ENCODE measurements around the gene ZCWPW2.
A peak's percentile ranks its signal among the peaks of the same experiment; 100 is the strongest.

Gene ZCWPW2

DNA sequence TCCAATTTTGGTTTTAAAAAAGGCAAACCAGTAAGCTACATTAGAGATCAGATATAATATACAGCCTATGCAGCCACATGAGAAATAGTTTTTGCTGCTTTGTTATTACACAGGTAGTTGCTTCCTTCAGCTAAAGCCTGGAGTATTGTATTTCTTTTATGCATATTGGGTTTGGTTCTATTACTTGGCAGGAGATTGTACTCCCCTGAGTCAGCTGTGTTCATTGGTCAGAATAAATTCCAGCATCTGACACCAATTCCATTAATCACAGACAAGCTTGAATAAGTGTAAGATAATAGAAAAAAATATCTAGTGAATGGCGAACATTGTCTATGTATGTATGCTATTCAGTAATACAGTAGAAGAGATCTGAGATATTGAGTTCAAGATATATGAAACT is 26.1 kb upstream of the ZCWPW2 start:
- no peaks in the 10 kb centered on the region for H3K36me3 ChIP-seq (ENCODE audit: control insufficient read depth, insufficient read depth, low read length)
- H3K9me3 ChIP-seq (ENCODE audit: control insufficient read depth, low read length), result no peaks in the 10 kb centered on the region
- H3K27me3 ChIP-seq (ENCODE audit: control insufficient read depth, insufficient read depth, low read length, poor library complexity, severe bottlenecking), result no peaks in the 10 kb centered on the region
- H3K27ac ChIP-seq (ENCODE audit: insufficient read depth, low read depth, low read length, poor library complexity, severe bottlenecking), result no peak overlapping the region
- WGBS, 2 experiments, result 83 to 100% methylated on average over 1 of the region's 1 CpG
- H3K4me1 ChIP-seq (ENCODE audit: control insufficient read depth, insufficient read depth, low read length), result no peaks in the 10 kb centered on the region
- no peak overlapping the region for H3K4me3 ChIP-seq (ENCODE audit: insufficient read depth, low read depth, low read length)

DNA sequence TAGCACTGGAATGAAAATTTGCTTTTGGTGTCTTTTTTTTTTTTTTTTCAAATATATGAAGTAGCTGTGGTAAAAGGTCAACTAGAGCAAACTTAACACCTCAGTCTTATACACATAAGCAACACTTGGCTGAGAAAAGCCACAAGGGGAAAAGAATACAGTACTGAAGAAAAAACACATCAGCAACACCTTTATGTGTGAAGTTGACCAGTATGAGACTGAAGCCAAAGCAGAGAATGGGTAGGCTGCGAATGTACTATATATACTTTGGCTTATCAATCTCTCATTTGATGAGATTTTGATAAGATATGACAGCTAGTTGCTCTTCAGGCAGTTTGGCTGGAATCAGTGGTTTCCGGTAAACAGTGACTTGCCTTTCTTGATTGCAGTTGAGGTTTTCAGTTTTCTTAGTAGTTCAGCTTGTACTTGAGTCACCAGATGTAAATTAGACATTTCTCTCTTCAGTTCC is 22.0 kb upstream of the ZCWPW2 start:
- Histone ChIP-seq H3K27me3 (ENCODE audit: control insufficient read depth, insufficient read depth, low read length, poor library complexity, severe bottlenecking) (no peaks in the 10 kb centered on the region), H3K36me3 (ENCODE audit: control insufficient read depth, insufficient read depth, low read length) (no peaks in the 10 kb centered on the region), H3K27ac (ENCODE audit: insufficient read depth, low read depth, low read length, poor library complexity, severe bottlenecking) (no peak overlapping the region), H3K4me1 (ENCODE audit: control insufficient read depth, insufficient read depth, low read length) (no peaks in the 10 kb centered on the region), H3K4me3 (ENCODE audit: insufficient read depth, low read depth, low read length) (no peak overlapping the region), H3K9me3 (ENCODE audit: control insufficient read depth, low read length) (no peaks in the 10 kb centered on the region)
- WGBS, 2 experiments, result 96 to 97% methylated on average over 2 of the region's 2 CpGs

GRCh38 chr3:28328188-28329151 is 20.1 kb upstream of the ZCWPW2 start:
- H3K9me3 ChIP-seq (ENCODE audit: control insufficient read depth, low read length), result no peaks in the 10 kb centered on the region
- no peaks in the 10 kb centered on the region for H3K4me1 ChIP-seq (ENCODE audit: control insufficient read depth, insufficient read depth, low read length)
- H3K36me3 ChIP-seq (ENCODE audit: control insufficient read depth, insufficient read depth, low read length), result no peaks in the 10 kb centered on the region
- no peak overlapping the region for H3K4me3 ChIP-seq (ENCODE audit: insufficient read depth, low read depth, low read length)
- H3K27me3 ChIP-seq (ENCODE audit: control insufficient read depth, insufficient read depth, low read length, poor library complexity, severe bottlenecking), result no peaks in the 10 kb centered on the region
- 91 to 100% methylated on average over 1 to 2 of the region's 4 CpGs for WGBS, 2 experiments
- no peak overlapping the region for H3K27ac ChIP-seq (ENCODE audit: insufficient read depth, low read depth, low read length, poor library complexity, severe bottlenecking)

DNA sequence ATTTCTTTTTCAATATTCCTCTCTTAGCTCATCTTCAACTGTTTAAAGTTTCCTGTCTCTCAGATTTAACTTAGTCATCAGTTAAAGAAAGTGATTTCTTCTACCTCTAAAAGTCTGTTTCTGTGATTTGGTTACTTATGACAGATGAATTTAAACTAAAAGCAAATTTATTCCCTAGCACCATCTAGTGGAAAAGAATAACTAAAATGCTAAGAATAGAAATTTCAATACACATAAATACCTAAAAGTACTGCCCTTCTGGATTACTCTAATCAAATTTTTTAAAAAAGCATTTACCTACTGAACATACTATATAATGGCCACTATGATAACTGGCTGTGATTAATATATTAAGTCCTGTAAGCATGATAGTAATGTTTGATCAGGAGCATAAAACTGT is 14.0 kb upstream of the ZCWPW2 start:
- Histone ChIP-seq H3K4me3 (ENCODE audit: insufficient read depth, low read depth, low read length) (no peak overlapping the region), H3K4me1 (ENCODE audit: control insufficient read depth, insufficient read depth, low read length) (no peaks in the 10 kb centered on the region), H3K27me3 (ENCODE audit: control insufficient read depth, insufficient read depth, low read length, poor library complexity, severe bottlenecking) (no peaks in the 10 kb centered on the region), H3K36me3 (ENCODE audit: control insufficient read depth, insufficient read depth, low read length) (no peaks in the 10 kb centered on the region), H3K9me3 (ENCODE audit: control insufficient read depth, low read length) (no peaks in the 10 kb centered on the region), H3K27ac (ENCODE audit: insufficient read depth, low read depth, low read length, poor library complexity, severe bottlenecking) (no peak overlapping the region)

DNA sequence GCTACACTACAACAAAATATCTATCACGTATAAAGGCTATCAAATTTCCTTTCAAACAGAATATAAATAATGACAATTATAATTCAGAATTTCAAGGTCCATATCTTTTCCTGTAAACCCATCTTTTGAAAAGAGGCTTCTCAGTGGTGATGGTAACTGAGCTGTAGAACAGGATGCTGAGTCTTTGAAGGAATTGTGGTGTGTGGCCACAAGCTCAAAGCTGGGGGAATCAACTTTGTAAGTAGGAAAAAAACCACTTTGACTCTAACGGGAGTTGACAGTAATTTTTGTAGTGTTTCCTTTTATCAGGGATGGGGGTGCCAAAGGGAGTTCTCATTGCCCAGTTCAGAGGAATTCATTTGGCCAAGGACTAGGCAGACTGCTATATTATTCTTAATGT is 13.3 kb upstream of the ZCWPW2 start:
- H3K27me3 ChIP-seq (ENCODE audit: control insufficient read depth, insufficient read depth, low read length, poor library complexity, severe bottlenecking), result no peaks in the 10 kb centered on the region
- no peak overlapping the region for H3K4me3 ChIP-seq (ENCODE audit: insufficient read depth, low read depth, low read length)
- no peaks in the 10 kb centered on the region for H3K36me3 ChIP-seq (ENCODE audit: control insufficient read depth, insufficient read depth, low read length)
- no peaks in the 10 kb centered on the region for H3K4me1 ChIP-seq (ENCODE audit: control insufficient read depth, insufficient read depth, low read length)
- H3K27ac ChIP-seq (ENCODE audit: insufficient read depth, low read depth, low read length, poor library complexity, severe bottlenecking), result no peak overlapping the region
- no peaks in the 10 kb centered on the region for H3K9me3 ChIP-seq (ENCODE audit: control insufficient read depth, low read length)
- WGBS, 2 experiments, result 96 to 100% methylated on average over 2 of the region's 2 CpGs

DNA sequence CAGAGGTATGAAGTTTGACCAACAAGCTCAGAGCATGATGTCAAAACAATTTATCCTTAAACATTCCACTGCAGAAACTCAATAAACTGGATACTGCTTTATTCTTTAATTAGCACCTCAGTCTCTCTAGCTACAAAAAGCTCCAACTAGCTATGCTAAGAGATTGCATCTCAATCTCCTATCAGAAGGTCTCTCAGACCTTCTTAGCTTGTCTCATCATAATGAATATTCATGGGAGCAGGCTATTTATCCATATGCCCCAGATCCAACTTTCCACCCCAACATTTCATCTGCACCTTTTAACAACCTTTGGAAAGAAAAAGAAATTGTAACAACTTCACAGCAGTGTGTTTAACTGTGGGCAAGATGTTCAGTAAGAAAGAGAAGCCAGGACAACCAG is 11.3 kb upstream of the ZCWPW2 start:
- H3K4me3 ChIP-seq (ENCODE audit: insufficient read depth, low read depth, low read length), result no peak overlapping the region
- no peaks in the 10 kb centered on the region for H3K36me3 ChIP-seq (ENCODE audit: control insufficient read depth, insufficient read depth, low read length)
- no peaks in the 10 kb centered on the region for H3K4me1 ChIP-seq (ENCODE audit: control insufficient read depth, insufficient read depth, low read length)
- no peaks in the 10 kb centered on the region for H3K9me3 ChIP-seq (ENCODE audit: control insufficient read depth, low read length)
- H3K27me3 ChIP-seq (ENCODE audit: control insufficient read depth, insufficient read depth, low read length, poor library complexity, severe bottlenecking), result no peaks in the 10 kb centered on the region
- H3K27ac ChIP-seq (ENCODE audit: insufficient read depth, low read depth, low read length, poor library complexity, severe bottlenecking), result no peak overlapping the region

DNA sequence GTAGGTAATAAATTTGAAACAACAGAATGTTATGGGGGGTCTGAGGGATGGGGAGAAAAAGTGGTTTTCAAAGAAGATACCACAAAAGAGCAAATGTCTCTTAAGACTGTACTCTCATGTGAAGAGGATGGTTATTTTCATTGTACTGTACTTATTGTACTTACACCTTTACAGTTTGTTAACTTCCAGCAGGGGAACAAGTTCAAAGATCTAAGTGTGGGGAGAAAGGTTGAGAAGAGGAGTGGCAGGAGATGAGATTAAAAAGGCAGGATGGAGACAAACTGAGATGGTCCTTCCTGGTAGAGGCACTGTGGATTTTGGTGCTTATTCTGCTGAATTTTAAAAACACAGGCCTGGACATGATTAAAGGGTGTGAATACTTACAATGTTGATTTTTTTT is 5.4 kb upstream of the ZCWPW2 start:
- no peaks in the 10 kb centered on the region for H3K9me3 ChIP-seq (ENCODE audit: control insufficient read depth, low read length)
- H3K27me3 ChIP-seq (ENCODE audit: control insufficient read depth, insufficient read depth, low read length, poor library complexity, severe bottlenecking), result no peaks in the 10 kb centered on the region
- H3K36me3 ChIP-seq (ENCODE audit: control insufficient read depth, insufficient read depth, low read length), result no peaks in the 10 kb centered on the region
- peaks cover 7% of the 10 kb centered on the region for H3K4me1 ChIP-seq (ENCODE audit: control insufficient read depth, insufficient read depth, low read length)
- no peak overlapping the region for H3K4me3 ChIP-seq (ENCODE audit: insufficient read depth, low read depth, low read length)
- H3K27ac ChIP-seq (ENCODE audit: insufficient read depth, low read depth, low read length, poor library complexity, severe bottlenecking), result no peak overlapping the region

- H3K4me3 ChIP-seq (ENCODE audit: insufficient read depth, low read depth, low read length), result no peak overlapping the region
- peaks cover 7% of the 10 kb centered on the region for H3K4me1 ChIP-seq (ENCODE audit: control insufficient read depth, insufficient read depth, low read length)
- H3K27ac ChIP-seq (ENCODE audit: insufficient read depth, low read depth, low read length, poor library complexity, severe bottlenecking), result no peak overlapping the region
- H3K27me3 ChIP-seq (ENCODE audit: control insufficient read depth, insufficient read depth, low read length, poor library complexity, severe bottlenecking), result no peaks in the 10 kb centered on the region
- WGBS, 2 experiments, result 100% methylated on average over 1 of the region's 1 CpG; no CpG with 5 or more reads in 1 of the 2 experiments
- H3K9me3 ChIP-seq (ENCODE audit: control insufficient read depth, low read length), result no peaks in the 10 kb centered on the region
- no peaks in the 10 kb centered on the region for H3K36me3 ChIP-seq (ENCODE audit: control insufficient read depth, insufficient read depth, low read length)
These were observed 2.8 kb upstream of the ZCWPW2 start for GRCh38 chr3:28345690-28346089.

DNA sequence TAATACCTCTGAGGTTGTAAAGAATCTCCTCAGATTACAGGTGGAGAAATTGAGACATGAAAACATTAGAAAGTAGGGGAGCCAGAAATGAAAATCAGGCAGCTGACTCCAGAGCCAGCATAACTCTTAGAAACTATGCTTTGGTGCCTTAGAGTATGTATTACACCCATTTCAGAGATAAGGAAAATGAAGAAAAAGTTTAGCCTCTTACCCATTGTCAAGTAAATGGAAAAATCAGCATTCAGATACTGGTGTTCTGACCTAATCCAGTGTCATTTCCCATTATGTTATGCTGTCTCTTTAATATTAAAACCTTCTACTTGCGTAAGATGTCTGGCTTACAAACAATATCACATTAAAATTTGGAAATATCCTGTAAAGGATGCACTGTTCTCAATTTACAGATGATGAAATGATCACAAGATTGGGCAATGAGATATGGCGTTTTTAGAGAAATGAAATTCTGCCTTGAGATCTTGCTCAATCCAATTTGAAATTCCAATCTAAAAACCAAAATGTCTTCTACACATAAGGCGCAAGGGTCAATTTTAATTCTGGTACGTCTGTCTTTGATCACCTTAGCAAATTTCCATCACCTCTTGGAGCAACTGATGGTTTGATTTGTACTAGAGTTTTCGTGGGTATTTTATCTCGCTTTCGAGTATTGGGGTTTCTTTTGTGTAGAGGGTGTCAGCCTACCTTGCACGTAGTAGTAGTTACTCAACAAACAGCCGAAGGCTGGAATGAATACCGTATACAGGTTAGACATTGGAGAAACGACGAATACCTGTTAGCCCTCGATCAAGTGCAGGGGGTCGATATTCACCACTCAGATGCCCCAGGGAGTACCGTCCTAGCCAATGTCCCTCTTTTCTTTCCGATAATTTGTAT is 902 bp upstream of the ZCWPW2 start:
- no peaks in the 10 kb centered on the region for H3K27me3 ChIP-seq (ENCODE audit: control insufficient read depth, insufficient read depth, low read length, poor library complexity, severe bottlenecking)
- peaks cover 7% of the 10 kb centered on the region for H3K4me1 ChIP-seq (ENCODE audit: control insufficient read depth, insufficient read depth, low read length)
- H3K9me3 ChIP-seq (ENCODE audit: control insufficient read depth, low read length), result no peaks in the 10 kb centered on the region
- WGBS, 2 experiments, result 21 to 27% methylated on average over 15 to 16 of the region's 16 CpGs
- H3K4me3 ChIP-seq (ENCODE audit: insufficient read depth, low read depth, low read length), result peak overlapping the region; percentile 56
- peak overlapping the region; percentile 93 for H3K27ac ChIP-seq (ENCODE audit: insufficient read depth, low read depth, low read length, poor library complexity, severe bottlenecking)
- H3K36me3 ChIP-seq (ENCODE audit: control insufficient read depth, insufficient read depth, low read length), result no peaks in the 10 kb centered on the region

DNA sequence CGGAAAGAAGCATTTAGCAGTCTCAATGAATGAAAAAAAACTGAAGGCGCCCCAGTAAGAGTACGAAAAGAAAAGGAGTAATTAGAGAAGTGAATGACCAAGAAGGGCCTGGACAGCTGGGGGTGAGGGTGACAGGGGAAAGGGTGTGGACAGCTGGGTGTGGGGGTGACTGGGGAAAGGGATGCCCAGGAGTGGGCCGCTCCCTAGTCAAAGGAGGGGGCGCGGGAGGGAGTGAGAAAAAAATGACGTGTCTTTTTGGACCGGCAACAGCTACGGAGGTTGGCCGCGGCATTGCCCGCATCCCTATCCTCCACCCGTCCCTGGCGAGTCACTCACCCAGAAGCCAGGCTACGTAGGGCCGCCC is 274 bp upstream of the ZCWPW2 start:
- no peaks in the 10 kb centered on the region for H3K36me3 ChIP-seq (ENCODE audit: control insufficient read depth, insufficient read depth, low read length)
- 0 to 1% methylated on average over 16 of the region's 16 CpGs for WGBS, 2 experiments
- H3K9me3 ChIP-seq (ENCODE audit: control insufficient read depth, low read length), result no peaks in the 10 kb centered on the region
- peaks cover 7% of the 10 kb centered on the region for H3K4me1 ChIP-seq (ENCODE audit: control insufficient read depth, insufficient read depth, low read length)
- H3K27me3 ChIP-seq (ENCODE audit: control insufficient read depth, insufficient read depth, low read length, poor library complexity, severe bottlenecking), result no peaks in the 10 kb centered on the region
- peak overlapping the region; percentile 56 for H3K4me3 ChIP-seq (ENCODE audit: insufficient read depth, low read depth, low read length)
- peak overlapping the region; percentile 93 for H3K27ac ChIP-seq (ENCODE audit: insufficient read depth, low read depth, low read length, poor library complexity, severe bottlenecking)
